ENCODE data around the gene PKMYT1. TPM values are rescaled to one million over a fixed set of nuclear protein-coding genes. Genes with fewer than 3 reads are reported as not detected.

PKMYT1 gene
- total RNA-seq, 4 donors from 2014 or later = 1.6 to 1.7 TPM; not detected in 2

- peaks cover 64% of the 10 kb centered on the region for H3K27me3 ChIP-seq
- no peak overlapping the region for H3K27ac ChIP-seq
- no peak for ATAC-seq
- H3K36me3 ChIP-seq = no peaks in the 10 kb centered on the region
- no peak for TF ChIP-seq POLR2AphosphoS5 (IDR thresholded peaks at IDR 0.05)
- no peak for TF ChIP-seq EP300 (IDR thresholded peaks at IDR 0.05)
- TF ChIP-seq POLR2A (IDR thresholded peaks at IDR 0.05) = no peak
- TF ChIP-seq, protein P1, sequence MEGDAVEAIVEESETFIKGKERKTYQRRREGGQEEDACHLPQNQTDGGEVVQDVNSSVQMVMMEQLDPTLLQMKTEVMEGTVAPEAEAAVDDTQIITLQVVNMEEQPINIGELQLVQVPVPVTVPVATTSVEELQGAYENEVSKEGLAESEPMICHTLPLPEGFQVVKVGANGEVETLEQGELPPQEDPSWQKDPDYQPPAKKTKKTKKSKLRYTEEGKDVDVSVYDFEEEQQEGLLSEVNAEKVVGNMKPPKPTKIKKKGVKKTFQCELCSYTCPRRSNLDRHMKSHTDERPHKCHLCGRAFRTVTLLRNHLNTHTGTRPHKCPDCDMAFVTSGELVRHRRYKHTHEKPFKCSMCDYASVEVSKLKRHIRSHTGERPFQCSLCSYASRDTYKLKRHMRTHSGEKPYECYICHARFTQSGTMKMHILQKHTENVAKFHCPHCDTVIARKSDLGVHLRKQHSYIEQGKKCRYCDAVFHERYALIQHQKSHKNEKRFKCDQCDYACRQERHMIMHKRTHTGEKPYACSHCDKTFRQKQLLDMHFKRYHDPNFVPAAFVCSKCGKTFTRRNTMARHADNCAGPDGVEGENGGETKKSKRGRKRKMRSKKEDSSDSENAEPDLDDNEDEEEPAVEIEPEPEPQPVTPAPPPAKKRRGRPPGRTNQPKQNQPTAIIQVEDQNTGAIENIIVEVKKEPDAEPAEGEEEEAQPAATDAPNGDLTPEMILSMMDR (IDR thresholded peaks at IDR 0.05) = no peak
- no peak overlapping the region for H3K4me3 ChIP-seq
- H3K4me1 ChIP-seq = peaks cover 0 to 11% (median 4%) of the 10 kb centered on the region in 3 donors
- WGBS, 2 donors (ENCODE audit: low coverage in 1 of 2) = no CpG with 5 or more reads among the region's 12 CpGs
- no peaks in the 10 kb centered on the region for H3K9me3 ChIP-seq
Measured at GRCh38 chr16:3001316-3001715, 21.1 kb upstream of the PKMYT1 start.

GRCh38 chr16:3000540-3000939 is 20.3 kb upstream of the PKMYT1 start:
- H3K27me3 ChIP-seq = peaks cover 64% of the 10 kb centered on the region
- no peak overlapping the region for H3K27ac ChIP-seq
- TF ChIP-seq, protein P1 (IDR thresholded peaks at IDR 0.05) = no peak
- TF ChIP-seq EP300 (IDR thresholded peaks at IDR 0.05) (no peak), POLR2A (IDR thresholded peaks at IDR 0.05) (no peak), POLR2AphosphoS5 (IDR thresholded peaks at IDR 0.05) (no peak)
- H3K4me1 ChIP-seq = peaks cover 0 to 11% (median 4%) of the 10 kb centered on the region in 3 donors
- WGBS, 2 donors (ENCODE audit: low coverage in 1 of 2) = 76% methylated on average over 2 of the region's 4 CpGs; no CpG with 5 or more reads in 1 of the 2 donors
- H3K9me3 ChIP-seq = no peaks in the 10 kb centered on the region
- no peak overlapping the region for H3K4me3 ChIP-seq
- ATAC-seq = no peak
- no peaks in the 10 kb centered on the region for H3K36me3 ChIP-seq

GRCh38 chr16:2999929-3000328 is 19.7 kb upstream of the PKMYT1 start:
- peaks cover 64% of the 10 kb centered on the region for H3K27me3 ChIP-seq
- H3K4me1 ChIP-seq = peaks cover 0 to 9% (median 2%) of the 10 kb centered on the region in 3 donors
- 75 to 82% methylated on average over 6 of the region's 6 CpGs for WGBS, 2 donors (ENCODE audit: low coverage in 1 of 2)
- no peaks in the 10 kb centered on the region for H3K9me3 ChIP-seq
- TF ChIP-seq EP300 (IDR thresholded peaks at IDR 0.05) = no peak
- no peak for TF ChIP-seq POLR2AphosphoS5 (IDR thresholded peaks at IDR 0.05)
- no peak for TF ChIP-seq POLR2A (IDR thresholded peaks at IDR 0.05)
- TF ChIP-seq, protein P1 (IDR thresholded peaks at IDR 0.05) = no peak
- no peak for ATAC-seq
- H3K4me3 ChIP-seq = no peak overlapping the region
- no peaks in the 10 kb centered on the region for H3K36me3 ChIP-seq
- H3K27ac ChIP-seq = no peak overlapping the region

DNA sequence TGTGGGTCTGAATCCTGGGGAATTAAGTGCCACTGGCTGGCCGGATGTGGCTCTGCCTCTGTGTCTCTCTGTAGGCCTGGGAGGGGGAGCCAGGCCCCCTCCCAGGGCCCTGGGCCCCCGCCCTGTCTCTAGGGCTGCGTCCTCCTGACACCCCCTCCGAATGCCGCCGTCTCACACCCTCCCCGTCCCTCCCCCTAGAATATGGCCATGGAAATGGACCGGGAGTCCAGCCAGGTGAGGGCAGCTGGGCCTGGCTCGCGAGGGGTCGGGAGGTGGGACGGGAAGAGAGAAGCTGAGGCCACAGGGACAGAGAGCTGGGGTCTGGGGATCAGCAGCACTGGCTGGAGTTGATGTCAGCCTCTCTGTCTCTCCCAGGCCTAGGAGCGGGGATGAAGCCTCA is 16.1 kb upstream of the PKMYT1 start:
- Histone ChIP-seq H3K27ac (no peak overlapping the region), H3K4me3 (no peak overlapping the region), H3K9me3 (no peaks in the 10 kb centered on the region), H3K36me3 (no peaks in the 10 kb centered on the region), H3K27me3 (peaks cover 60% of the 10 kb centered on the region), H3K4me1 (no peaks in the 10 kb centered on the region)
- TF ChIP-seq POLR2AphosphoS5 (IDR thresholded peaks at IDR 0.05) (no peak), POLR2A (IDR thresholded peaks at IDR 0.05) (no peak)
- no peak for ATAC-seq
- no CpG with 5 or more reads among the region's 13 CpGs for WGBS, 2 donors (ENCODE audit: low coverage in 1 of 2)

DNA sequence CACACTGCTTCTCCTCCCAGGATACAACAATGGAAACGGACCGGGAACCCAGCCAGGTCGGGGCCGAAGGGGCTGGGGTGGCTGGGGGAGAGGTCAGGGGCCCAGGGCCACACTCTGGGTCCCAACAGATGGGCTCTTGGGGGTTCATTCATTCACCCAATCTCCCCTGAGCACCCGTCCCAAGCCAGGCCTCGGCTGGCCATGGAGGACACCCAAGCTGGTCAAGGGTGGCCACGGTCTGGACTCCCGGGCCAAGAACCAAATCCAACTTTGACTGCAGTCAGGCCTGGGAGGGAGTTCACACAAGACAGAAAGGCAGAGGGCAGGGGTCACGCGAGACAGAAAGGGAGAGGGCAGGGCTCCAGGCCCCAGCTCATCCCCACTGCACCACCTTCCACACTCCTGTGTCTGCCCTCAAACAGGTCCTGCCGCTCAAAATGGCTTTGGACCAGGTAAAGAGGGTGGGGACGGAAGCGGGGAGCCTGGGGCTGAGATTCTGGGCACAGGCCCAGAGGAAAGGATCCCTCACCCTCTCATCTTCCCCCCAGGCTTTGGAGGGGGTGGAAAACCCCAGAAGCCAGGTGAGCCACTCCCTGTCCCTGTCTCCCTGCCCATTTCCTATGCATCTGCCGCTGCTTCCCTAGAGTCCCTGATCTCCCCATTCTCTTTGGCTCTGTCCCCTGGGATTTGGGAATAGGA is 12.3 kb upstream of the PKMYT1 start:
- ATAC-seq = no peak
- no peak overlapping the region for H3K4me3 ChIP-seq
- 61% methylated on average over 7 of the region's 14 CpGs; no CpG with 5 or more reads in 1 of the 2 donors for WGBS, 2 donors (ENCODE audit: low coverage in 1 of 2)
- H3K4me1 ChIP-seq = no peaks in the 10 kb centered on the region
- no peak for TF ChIP-seq POLR2A (IDR thresholded peaks at IDR 0.05)
- no peak for TF ChIP-seq POLR2AphosphoS5 (IDR thresholded peaks at IDR 0.05)
- TF ChIP-seq, protein P1 (IDR thresholded peaks at IDR 0.05) = no peak
- TF ChIP-seq EP300 (IDR thresholded peaks at IDR 0.05) = no peak
- no peaks in the 10 kb centered on the region for H3K36me3 ChIP-seq
- H3K9me3 ChIP-seq = no peaks in the 10 kb centered on the region
- no peak overlapping the region for H3K27ac ChIP-seq
- H3K27me3 ChIP-seq = peaks cover 62% of the 10 kb centered on the region

All from gastroesophageal sphincter (tissue), 4 donors.